BJ (cell line): ENCODE results near the gene STK16. TPM values are rescaled to one million over a fixed set of nuclear protein-coding genes. Genes with fewer than 3 reads are reported as not detected.

Source experiments
- CTCF ChIA-PET: fragments of 350-600 bp; formaldehyde crosslinking; extraction: SDS; loops from one replicate; lab custom pipeline; 2021; ENCODE audit warnings: antibody characterized with exemption, inconsistent platforms; lab: Yijun Ruan, JAX
- POLR2A ChIA-PET: fragments of 300-600 bp; sonication (Branson Sonifier 250); formaldehyde crosslinking; extraction: SDS; loops from one replicate; lab custom pipeline; 2021; ENCODE audit warnings: antibody characterized with exemption; lab: Charles Lee
- DNase-seq: peaks from one replicate; pipeline ENCODE4 v3.0.0-alpha.2; 2011; ENCODE audit warnings: low read depth
- H3K27me3 ChIP-seq: 2 replicates; pipeline ENCODE4 v1.6.0; 2011; ENCODE audit warnings: low read length; ENCODE audit not compliant: control insufficient read depth, insufficient read depth
- H3K36me3 ChIP-seq: 2 replicates; pipeline ENCODE4 v1.5.1; 2011; ENCODE audit warnings: low read length; ENCODE audit not compliant: control insufficient read depth, insufficient read depth
- H3K4me3 ChIP-seq: 2 replicates; pipeline ENCODE4 v1.5.1; 2011; ENCODE audit warnings: low read depth, mild to moderate bottlenecking, control low read depth, low read length
- polyA plus RNA-seq: library from polyadenylated mRNA; depleted of rRNA; stranded (reverse); fragments of >200 nt; gene quantifications from 2 replicates; pipeline ENCODE4 v1.2.3, GENCODE V29; 2011
- TF ChIP-seq, protein P1 (sequence below): IDR thresholded peaks from 2 replicates; pipeline ENCODE4 v1.5.1; 2011; ENCODE audit warnings: low read depth, mild to moderate bottlenecking, control low read depth, inconsistent platforms, low read length, moderate library complexity; ENCODE audit not compliant: insufficient read depth

STK16 gene
- polyA plus RNA-seq, 1 experiment = 64.2 TPM

DNA sequence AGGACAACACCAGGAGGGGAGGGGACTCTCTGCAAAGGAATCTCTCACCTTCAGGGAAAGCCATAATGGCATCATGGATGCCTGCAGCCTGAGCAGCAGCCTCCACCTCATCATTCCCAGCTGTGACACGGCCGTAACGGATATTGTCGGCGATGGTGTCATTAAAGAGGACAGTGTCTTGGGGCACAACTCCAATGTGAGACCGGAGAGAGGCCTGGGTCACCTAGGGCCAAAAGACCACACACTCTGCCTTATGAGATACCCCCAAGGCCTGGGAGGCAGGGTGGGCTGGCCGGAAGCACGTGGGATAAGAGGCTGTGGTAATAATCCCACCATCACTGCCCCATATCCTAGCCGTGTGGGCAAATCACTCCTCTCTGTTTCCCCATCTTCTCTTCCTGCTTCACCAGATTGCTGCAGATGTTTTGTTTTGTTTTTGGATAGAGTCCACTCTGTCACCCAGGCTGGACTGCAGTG, 34.4 kb upstream of the STK16 start:
- H3K27me3 ChIP-seq = no peaks in the 10 kb centered on the region
- CTCF ChIA-PET = interaction anchor here (0.6 to 2.6 kb wide), 5 partner anchors 31 to 90 kb away, joined by 3 to 13 read pairs (median 4); partner anchors contain the start of gene NHEJ1
- peaks cover 22% of the 10 kb centered on the region for H3K36me3 ChIP-seq
- DNase-seq = no peak
- TF ChIP-seq, protein P1, sequence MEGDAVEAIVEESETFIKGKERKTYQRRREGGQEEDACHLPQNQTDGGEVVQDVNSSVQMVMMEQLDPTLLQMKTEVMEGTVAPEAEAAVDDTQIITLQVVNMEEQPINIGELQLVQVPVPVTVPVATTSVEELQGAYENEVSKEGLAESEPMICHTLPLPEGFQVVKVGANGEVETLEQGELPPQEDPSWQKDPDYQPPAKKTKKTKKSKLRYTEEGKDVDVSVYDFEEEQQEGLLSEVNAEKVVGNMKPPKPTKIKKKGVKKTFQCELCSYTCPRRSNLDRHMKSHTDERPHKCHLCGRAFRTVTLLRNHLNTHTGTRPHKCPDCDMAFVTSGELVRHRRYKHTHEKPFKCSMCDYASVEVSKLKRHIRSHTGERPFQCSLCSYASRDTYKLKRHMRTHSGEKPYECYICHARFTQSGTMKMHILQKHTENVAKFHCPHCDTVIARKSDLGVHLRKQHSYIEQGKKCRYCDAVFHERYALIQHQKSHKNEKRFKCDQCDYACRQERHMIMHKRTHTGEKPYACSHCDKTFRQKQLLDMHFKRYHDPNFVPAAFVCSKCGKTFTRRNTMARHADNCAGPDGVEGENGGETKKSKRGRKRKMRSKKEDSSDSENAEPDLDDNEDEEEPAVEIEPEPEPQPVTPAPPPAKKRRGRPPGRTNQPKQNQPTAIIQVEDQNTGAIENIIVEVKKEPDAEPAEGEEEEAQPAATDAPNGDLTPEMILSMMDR = no peak
- POLR2A ChIA-PET = no interaction called here
- no peak overlapping the region for H3K4me3 ChIP-seq

DNA sequence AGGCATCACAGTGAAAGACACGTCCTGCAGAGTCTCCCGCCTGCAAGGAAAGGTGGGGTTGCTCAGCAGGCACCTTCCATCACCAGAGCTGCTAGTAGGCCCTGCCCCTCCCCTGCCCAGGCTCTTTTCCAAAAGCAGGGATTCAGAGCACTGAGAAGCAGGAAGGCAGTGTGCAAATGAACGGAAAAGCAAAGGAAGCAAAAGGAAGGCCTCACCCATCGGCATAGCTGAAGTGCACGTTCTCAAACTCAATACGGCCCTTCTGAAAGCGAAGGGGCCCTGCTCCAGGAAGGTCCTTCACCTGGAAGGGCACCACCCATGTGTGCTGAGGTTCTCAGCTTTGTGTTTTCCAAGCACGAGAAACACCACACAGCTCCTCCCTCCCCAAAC, 32.3 kb upstream of the STK16 start:
- Histone ChIP-seq H3K4me3 (no peak overlapping the region), H3K27me3 (no peaks in the 10 kb centered on the region), H3K36me3 (peaks cover 22% of the 10 kb centered on the region)
- POLR2A ChIA-PET = no interaction called here
- TF ChIP-seq, protein P1 = no peak
- DNase-seq = no peak
- CTCF ChIA-PET = interaction anchor here (1.5 kb wide), 1 partner anchor 82 kb away, joined by 3 read pairs; no protein-coding TSS in a partner anchor

DNA sequence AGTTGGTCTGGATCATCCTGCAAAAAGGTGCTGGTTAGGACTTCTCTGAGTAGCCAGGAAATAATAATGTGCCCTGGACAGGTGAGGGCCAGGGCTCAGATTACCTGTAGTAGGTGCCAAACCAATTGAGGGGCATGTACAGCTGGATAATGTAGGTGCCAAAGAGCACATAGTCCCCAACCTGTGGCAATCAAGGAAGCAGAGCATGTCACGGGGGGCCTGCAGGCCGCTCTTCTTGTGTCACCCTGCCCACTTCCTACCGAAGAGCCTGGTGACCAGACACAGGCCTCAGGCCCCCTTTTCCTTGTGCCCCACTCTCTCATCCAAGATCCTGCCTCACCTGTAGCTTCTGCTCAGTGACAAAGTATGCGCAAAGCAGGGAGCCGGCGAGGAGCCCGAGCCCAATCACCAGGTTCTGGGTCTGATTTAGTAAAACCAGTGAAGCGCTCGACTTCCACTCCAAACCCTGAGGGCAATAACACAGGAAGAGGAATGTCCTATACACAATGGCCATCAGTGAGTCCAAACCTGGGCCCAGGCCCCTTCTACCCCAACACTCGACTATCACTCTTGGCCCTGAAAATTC, 31.7 kb upstream of the STK16 start:
- Histone ChIP-seq H3K36me3 (peaks cover 22% of the 10 kb centered on the region), H3K27me3 (no peaks in the 10 kb centered on the region), H3K4me3 (no peak overlapping the region)
- ChIA-PET CTCF (no interaction called here), POLR2A (no interaction called here)
- DNase-seq = no peak
- TF ChIP-seq, protein P1 = no peak

DNA sequence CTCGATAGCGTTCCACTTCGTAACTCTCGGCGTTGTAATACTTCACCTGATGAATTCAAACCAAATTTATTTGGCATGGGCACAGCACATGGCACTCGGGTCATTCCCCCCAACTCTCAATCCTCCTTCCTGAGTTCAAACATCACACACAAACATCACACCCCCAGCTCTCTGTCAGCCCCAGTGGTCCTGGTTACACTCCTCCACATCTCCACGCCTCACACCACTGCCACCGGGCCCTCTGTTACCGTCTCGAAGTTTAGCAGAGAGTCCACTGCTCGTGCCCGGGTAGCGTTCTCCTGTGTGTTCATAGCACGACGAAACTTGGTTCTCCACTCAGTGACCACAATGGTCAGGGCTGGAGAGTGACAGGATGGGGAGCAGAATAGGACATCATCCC, 31.1 kb upstream of the STK16 start:
- Histone ChIP-seq H3K27me3 (no peaks in the 10 kb centered on the region), H3K4me3 (no peak overlapping the region), H3K36me3 (peaks cover 19% of the 10 kb centered on the region)
- TF ChIP-seq, protein P1 = no peak
- DNase-seq = no peak
- ChIA-PET CTCF (interaction anchor here (0.8 kb wide), 1 partner anchor 17 kb away, joined by 3 read pairs; no protein-coding TSS in a partner anchor), POLR2A (no interaction called here)

DNA sequence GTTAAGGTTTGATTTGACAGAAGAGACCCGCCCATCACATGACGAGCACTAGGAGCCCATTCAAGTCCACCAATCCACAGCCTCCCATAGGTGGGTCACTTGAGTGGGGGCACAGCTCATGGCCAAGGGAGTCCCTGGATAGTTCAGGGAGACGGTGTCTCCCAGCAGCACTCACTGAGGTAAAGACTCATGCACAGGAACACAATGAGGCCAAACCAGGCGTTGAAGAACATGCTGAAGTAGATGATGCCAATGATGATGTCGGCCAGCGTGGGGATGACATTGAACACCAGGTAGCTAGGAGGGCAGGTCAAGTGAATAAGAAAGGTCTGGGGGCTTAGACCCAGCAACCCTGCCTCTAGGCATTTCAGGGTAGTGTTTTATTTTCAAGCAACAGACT, 30.5 kb upstream of the STK16 start:
- peaks cover 19% of the 10 kb centered on the region for H3K36me3 ChIP-seq
- CTCF ChIA-PET = interaction anchor here (0.8 kb wide), 1 partner anchor 16 kb away, joined by 3 read pairs; no protein-coding TSS in a partner anchor

More for the DNA sequence above, 30.5 kb upstream of the STK16 start:
- DNase-seq = no peak
- TF ChIP-seq, protein P1 = no peak
- POLR2A ChIA-PET = no interaction called here
- no peak overlapping the region for H3K4me3 ChIP-seq
- no peaks in the 10 kb centered on the region for H3K27me3 ChIP-seq
